HEK293T (cell line): Measurements from ENCODE around the gene GRB14.

ENCODE experiments used
- BHLHE40 ChIP-seq: fragments of 450-650 bp; IDR thresholded peaks from 2 replicates; pipeline ENCODE4 v1.6.1; 2016; ENCODE audit warnings: mild to moderate bottlenecking, moderate library complexity, borderline replicate concordance
- CTBP1 ChIP-seq: fragments of 450-650 bp; IDR thresholded peaks from 2 replicates; pipeline ENCODE4 v1.6.1; 2016; ENCODE audit warnings: borderline replicate concordance
- ELF4 ChIP-seq: fragments of 450-650 bp; IDR thresholded peaks from 2 replicates; pipeline ENCODE4 v1.6.1; 2017; ENCODE audit warnings: antibody characterized with exemption
- FOXK2 ChIP-seq: fragments of 450-650 bp; IDR thresholded peaks from 2 replicates; pipeline ENCODE4 v1.6.1; 2016; ENCODE audit warnings: mild to moderate bottlenecking
- FOXM1 ChIP-seq: fragments of 450-650 bp; IDR thresholded peaks from 2 replicates; pipeline ENCODE4 v1.6.1; 2017; ENCODE audit warnings: mild to moderate bottlenecking, borderline replicate concordance
- HDGF ChIP-seq: fragments of 450-650 bp; IDR thresholded peaks from 2 replicates; pipeline ENCODE4 v1.6.1; 2017; ENCODE audit warnings: antibody characterized with exemption, borderline replicate concordance
- LEF1 ChIP-seq: fragments of 450-650 bp; IDR thresholded peaks from 2 replicates; pipeline ENCODE4 v1.6.1; 2017; ENCODE audit warnings: mild to moderate bottlenecking, borderline replicate concordance
- NFRKB ChIP-seq: fragments of 450-650 bp; IDR thresholded peaks from 2 replicates; pipeline ENCODE4 v1.6.1; 2016; ENCODE audit warnings: mild to moderate bottlenecking, moderate library complexity
- PKNOX1 ChIP-seq: fragments of 450-650 bp; IDR thresholded peaks from 2 replicates; pipeline ENCODE4 v1.6.1; 2016
- SP1 ChIP-seq: fragments of 450-650 bp; IDR thresholded peaks from 2 replicates; pipeline ENCODE4 v1.6.1; 2017
- TARDBP ChIP-seq: fragments of 450-650 bp; IDR thresholded peaks from 2 replicates; pipeline ENCODE4 v1.6.1; 2016
- ZNF384 ChIP-seq: fragments of 450-650 bp; IDR thresholded peaks from 2 replicates; pipeline ENCODE4 v1.6.1; 2016

DNA sequence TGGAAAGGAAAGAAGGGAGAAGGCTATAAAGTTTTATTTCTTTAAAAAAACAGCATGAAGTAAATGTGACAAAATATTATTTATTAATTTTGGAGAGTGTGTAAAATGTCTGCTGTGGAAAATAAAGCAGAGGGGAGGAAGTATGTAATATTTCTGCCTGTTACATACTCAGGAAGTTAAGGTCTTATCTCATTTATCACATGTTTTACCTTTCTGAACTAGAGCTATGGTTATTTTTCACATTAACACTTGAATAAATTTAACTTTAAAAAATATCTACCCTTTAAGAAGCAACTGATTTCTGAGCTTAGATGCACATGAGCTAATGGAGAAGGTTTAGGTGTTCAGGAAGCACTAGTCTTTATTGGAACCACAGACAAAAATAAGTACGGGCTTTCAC, 148.3 kb downstream of the GRB14 start:
- no peak for TF ChIP-seq SP1
- TF ChIP-seq BHLHE40: no peak
- no peak for TF ChIP-seq ZNF384
- TF ChIP-seq TARDBP: no peak
- no peak for TF ChIP-seq NFRKB
- TF ChIP-seq FOXK2: no peak
- no peak for TF ChIP-seq CTBP1
- no peak for TF ChIP-seq ELF4
- TF ChIP-seq LEF1: no peak
- TF ChIP-seq PKNOX1: no peak
- TF ChIP-seq HDGF: no peak
- no peak for TF ChIP-seq FOXM1
